NOMO-1 treated with dmso at 0.1 percent for 144 hours (cell line): Measurements from ENCODE around the gene SYTL1.

Source experiments
- DNase-seq: peaks from one replicate; lab custom pipeline; 2025; ENCODE audit not compliant: unreplicated experiment; lab: John Stamatoyannopoulos, UW

The SYTL1 gene

GRCh38 chr1:27318596-27318995, 23.2 kb upstream of the SYTL1 start:
- no peak for DNase-seq

- DNase-seq, result peak; percentile 98
These were observed 19.8 kb upstream of the SYTL1 start, which contains the start of gene TMEM222 for GRCh38 chr1:27321813-27322568. Gene TMEM222 (plus strand): TSS chr1:27322163. CDS start chr1:27322198, 35 bp downstream.

- no peak for DNase-seq
These were observed 19.1 kb upstream of the SYTL1 start for GRCh38 chr1:27322569-27323240.

GRCh38 chr1:27325286-27325685, 16.5 kb upstream of the SYTL1 start:
- DNase-seq, result no peak

GRCh38 chr1:27327964-27328363, 13.9 kb upstream of the SYTL1 start:
- no peak for DNase-seq

GRCh38 chr1:27330786-27331185, 11.0 kb upstream of the SYTL1 start:
- no peak for DNase-seq

- DNase-seq, result no peak
These were observed 10.4 kb upstream of the SYTL1 start for GRCh38 chr1:27331426-27331825.

GRCh38 chr1:27331922-27332321, 9.9 kb upstream of the SYTL1 start:
- DNase-seq, result no peak

GRCh38 chr1:27332536-27333281, 9.1 kb upstream of the SYTL1 start:
- DNase-seq, result no peak

GRCh38 chr1:27333717-27334279, 8.0 kb upstream of the SYTL1 start:
- DNase-seq, result no peak

- DNase-seq, result no peak
These were observed 6.1 kb upstream of the SYTL1 start for GRCh38 chr1:27335506-27336422.

- DNase-seq, result no peak
These were observed 5.1 kb upstream of the SYTL1 start for GRCh38 chr1:27336756-27337155.

GRCh38 chr1:27338751-27339150, 3.1 kb upstream of the SYTL1 start:
- no peak for DNase-seq

GRCh38 chr1:27339213-27339612, 2.6 kb upstream of the SYTL1 start:
- peak; percentile 38 for DNase-seq

- DNase-seq, result peak; percentile 7
These were observed 562 bp downstream of the SYTL1 start for GRCh38 chr1:27342391-27342777.

GRCh38 chr1:27342778-27343638, 1.2 kb downstream of the SYTL1 start:
- peak; percentile 89 for DNase-seq

GRCh38 chr1:27343639-27344025, 1.8 kb downstream of the SYTL1 start:
- DNase-seq, result no peak

- no peak for DNase-seq
These were observed 3.5 kb downstream of the SYTL1 start for GRCh38 chr1:27345272-27345671.

GRCh38 chr1:27346357-27346756, 4.5 kb downstream of the SYTL1 start:
- no peak for DNase-seq
